ENCODE measurements around the gene REP15. TPM values are rescaled to one million over a fixed set of nuclear protein-coding genes. Genes with fewer than 3 reads are reported as not detected.

The REP15 gene
- 0.62 TPM in 1 of 2 replicates, not detected in the other for total RNA-seq (2014; rRNA removed; shearing (Covaris generic))
- total RNA-seq (2022) = not detected in 2 replicates
- percentile 39 among the genes with signal in this experiment for Bru-seq, nascent RNA
- percentile 39 among the genes with signal in this experiment for BruChase-seq, experiment 1, labeled RNA remaining after a 6-hour chase
- BruChase-seq, experiment 2, labeled RNA remaining after a 2-hour chase = percentile 38 among the genes with signal in this experiment
- long read RNA-seq = 0 reads

GRCh38 chr12:27696293-27696652 is at the start of gene REP15:
Gene REP15 (plus strand): TSS chr12:27696447. CDS start chr12:27696563, 116 bp downstream.
- Histone ChIP-seq H3K4me2 (ENCODE audit: low read length) (no peak within 1 kb of the TSS), H4K20me1 (ENCODE audit: insufficient read depth, low read length) (no peaks in the 10 kb centered on the region), H3K4me1 (ENCODE audit: insufficient read depth, low read length, poor library complexity, severe bottlenecking) (no peaks in the 10 kb centered on the region), H3K36me3 (ENCODE audit: insufficient read depth, low read length) (no peaks in the 10 kb centered on the region), H3K79me2 (ENCODE audit: insufficient read depth, low read depth, low read length) (no peaks in the 10 kb centered on the region), H2AFZ (ENCODE audit: low read length) (no peak within 1 kb of the TSS), H3K4me3 (ENCODE audit: low read depth, low read length, poor library complexity, severe bottlenecking) (no peak within 1 kb of the TSS), H3K9me3 (ENCODE audit: low read length) (no peaks in the 10 kb centered on the region), H3K9me2 (ENCODE audit: insufficient read depth, low read length) (no peaks in the 10 kb centered on the region), H3K27ac (ENCODE audit: low read depth, low read length, poor library complexity, severe bottlenecking) (no peak within 1 kb of the TSS)
- DNase-seq (ENCODE audit: low spot score) = no peak
- POLR2A ChIA-PET = interaction anchor here (0.7 kb wide), 1 partner anchor 260 kb away, joined by 3 read pairs; no protein-coding TSS in a partner anchor
- no TSS peak for BruUV-seq (replicated peaks)
- TF ChIP-seq EZH2phosphoT487 (IDR thresholded peaks at IDR 0.05; ENCODE audit: borderline replicate concordance, low read depth, low read length) = no peak
- no peak for TF ChIP-seq CTCF (conservative IDR thresholded peaks at IDR 0.05; ENCODE audit: low read length)
- CTCF ChIA-PET (ENCODE audit: unreplicated experiment) = no interaction called here
- intact Hi-C loops (cut with micrococcal nuclease; ENCODE audit: unreplicated experiment) = no loop called here

GRCh38 chr12:27650011-27650410 is 46.2 kb upstream of the REP15 start:
- H3K79me2 ChIP-seq (ENCODE audit: insufficient read depth, low read depth, low read length) = no peaks in the 10 kb centered on the region
- intact Hi-C loops (cut with micrococcal nuclease; ENCODE audit: unreplicated experiment) = no loop called here
- H3K4me3 ChIP-seq (ENCODE audit: low read depth, low read length, poor library complexity, severe bottlenecking) = no peak overlapping the region
- CTCF ChIA-PET (ENCODE audit: unreplicated experiment) = no interaction called here
- no peaks in the 10 kb centered on the region for H3K9me3 ChIP-seq (ENCODE audit: low read length)
- no peaks in the 10 kb centered on the region for H3K9me2 ChIP-seq (ENCODE audit: insufficient read depth, low read length)
- H3K4me1 ChIP-seq (ENCODE audit: insufficient read depth, low read length, poor library complexity, severe bottlenecking) = no peaks in the 10 kb centered on the region
- H2AFZ ChIP-seq (ENCODE audit: low read length) = no peak overlapping the region
- BruUV-seq (replicated peaks) = no TSS peak
- no peak overlapping the region for H3K27ac ChIP-seq (ENCODE audit: low read depth, low read length, poor library complexity, severe bottlenecking)
- no peaks in the 10 kb centered on the region for H3K36me3 ChIP-seq (ENCODE audit: insufficient read depth, low read length)
- H3K4me2 ChIP-seq (ENCODE audit: low read length) = no peak overlapping the region
- DNase-seq (ENCODE audit: low spot score) = no peak
- H4K20me1 ChIP-seq (ENCODE audit: insufficient read depth, low read length) = no peaks in the 10 kb centered on the region
- TF ChIP-seq CTCF (conservative IDR thresholded peaks at IDR 0.05; ENCODE audit: low read length) = no peak
- TF ChIP-seq EZH2phosphoT487 (IDR thresholded peaks at IDR 0.05; ENCODE audit: borderline replicate concordance, low read depth, low read length) = no peak
- POLR2A ChIA-PET = no interaction called here

GRCh38 chr12:27651201-27651600 is 45.0 kb upstream of the REP15 start:
- ChIA-PET POLR2A (interaction anchor here (0.6 kb wide), 1 partner anchor 173 kb away, joined by 4 read pairs; no protein-coding TSS in a partner anchor), CTCF (ENCODE audit: unreplicated experiment) (no interaction called here)
- no peaks in the 10 kb centered on the region for H3K36me3 ChIP-seq (ENCODE audit: insufficient read depth, low read length)
- no peaks in the 10 kb centered on the region for H3K79me2 ChIP-seq (ENCODE audit: insufficient read depth, low read depth, low read length)
- DNase-seq (ENCODE audit: low spot score) = no peak
- H2AFZ ChIP-seq (ENCODE audit: low read length) = no peak overlapping the region
- no peak overlapping the region for H3K27ac ChIP-seq (ENCODE audit: low read depth, low read length, poor library complexity, severe bottlenecking)
- no peaks in the 10 kb centered on the region for H3K9me2 ChIP-seq (ENCODE audit: insufficient read depth, low read length)
- intact Hi-C loops (cut with micrococcal nuclease; ENCODE audit: unreplicated experiment) = no loop called here
- no peak overlapping the region for H3K4me3 ChIP-seq (ENCODE audit: low read depth, low read length, poor library complexity, severe bottlenecking)
- no peak overlapping the region for H3K4me2 ChIP-seq (ENCODE audit: low read length)
- H4K20me1 ChIP-seq (ENCODE audit: insufficient read depth, low read length) = no peaks in the 10 kb centered on the region
- no peaks in the 10 kb centered on the region for H3K4me1 ChIP-seq (ENCODE audit: insufficient read depth, low read length, poor library complexity, severe bottlenecking)
- TF ChIP-seq EZH2phosphoT487 (IDR thresholded peaks at IDR 0.05; ENCODE audit: borderline replicate concordance, low read depth, low read length) (no peak), CTCF (conservative IDR thresholded peaks at IDR 0.05; ENCODE audit: low read length) (no peak)
- BruUV-seq (replicated peaks) = no TSS peak
- H3K9me3 ChIP-seq (ENCODE audit: low read length) = no peaks in the 10 kb centered on the region

Measured in OCI-LY7 (cell line).